ENCODE data around the gene NTRK2.

NTRK2 gene

DNA sequence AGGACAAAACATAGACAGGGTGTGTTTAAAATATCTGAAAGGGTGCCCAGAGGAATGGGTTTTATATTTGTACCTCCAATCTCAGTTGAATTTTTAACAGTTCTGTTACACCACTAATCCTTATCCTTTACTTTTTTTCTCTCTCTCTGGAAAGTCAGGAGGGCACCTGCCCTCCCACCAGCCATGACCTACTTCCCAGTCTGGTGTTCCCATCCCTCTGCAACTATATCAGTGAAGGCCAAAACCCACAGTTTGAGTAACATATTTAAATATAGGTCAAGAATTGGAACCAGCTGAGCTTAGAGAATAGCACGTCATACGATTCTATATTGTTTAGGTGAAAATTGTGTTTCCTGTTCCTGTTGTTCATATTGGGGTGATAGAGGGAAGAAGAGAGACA lies 229.8 kb downstream of the NTRK2 start:
- no peak for DNase-seq

DNA sequence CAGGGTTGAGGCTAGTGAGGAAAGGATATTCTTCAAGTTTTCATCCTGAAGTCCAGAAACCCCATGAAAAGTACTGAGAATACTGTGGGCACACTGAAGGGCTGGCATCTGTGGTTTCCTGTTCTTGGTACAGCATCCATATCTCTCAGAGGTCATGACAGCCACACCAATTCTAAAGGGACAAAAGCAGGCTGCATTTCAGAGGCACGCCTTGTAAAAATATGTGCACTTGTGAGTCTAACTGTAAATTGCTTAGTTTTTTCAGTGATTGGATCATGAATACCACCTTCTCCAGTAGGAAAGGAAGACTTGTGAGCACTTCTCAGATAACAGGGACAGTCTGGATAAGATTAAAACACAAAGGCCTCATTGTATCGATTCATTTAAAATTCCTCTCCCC lies 230.9 kb downstream of the NTRK2 start:
- no peak for DNase-seq

DNA sequence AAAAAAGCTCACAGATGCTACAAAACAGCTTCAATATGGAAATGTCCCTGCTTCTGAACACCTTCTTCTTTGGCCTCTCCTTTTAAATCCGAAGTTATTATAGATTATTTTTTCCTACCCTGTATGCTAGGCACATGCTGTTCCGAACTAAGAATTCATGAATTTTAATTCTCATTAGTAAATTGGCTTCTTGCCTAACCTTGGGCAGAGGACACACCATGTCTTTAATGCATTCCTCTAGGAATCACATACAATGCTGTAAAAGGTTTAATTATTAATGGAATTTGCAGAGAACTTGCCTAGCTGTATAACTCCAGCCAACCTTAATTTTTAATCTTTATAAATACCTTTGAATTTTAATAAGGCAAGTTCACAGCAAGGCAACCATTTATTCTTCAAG lies 234.4 kb downstream of the NTRK2 start:
- no peak for DNase-seq

DNA sequence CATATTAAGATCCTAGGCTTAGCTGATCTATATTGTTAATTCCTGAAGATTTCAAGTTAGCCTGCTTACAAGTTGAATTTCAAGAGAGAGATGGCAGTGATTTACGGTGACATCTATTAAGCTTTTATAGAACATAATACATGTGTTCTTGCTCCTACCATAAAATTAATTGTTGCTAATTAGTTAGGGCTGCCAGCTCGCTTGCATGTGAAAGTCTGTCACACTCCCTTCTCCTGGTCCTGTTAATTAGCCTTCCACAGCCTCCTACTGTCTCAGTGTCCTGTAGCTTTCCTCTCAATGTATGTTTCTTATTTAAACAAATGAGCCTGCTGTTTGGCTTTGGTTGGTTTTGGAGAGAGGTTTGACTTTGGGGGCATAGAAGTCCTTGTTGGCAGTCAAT lies 247.2 kb downstream of the NTRK2 start:
- DNase-seq, result no peak

DNA sequence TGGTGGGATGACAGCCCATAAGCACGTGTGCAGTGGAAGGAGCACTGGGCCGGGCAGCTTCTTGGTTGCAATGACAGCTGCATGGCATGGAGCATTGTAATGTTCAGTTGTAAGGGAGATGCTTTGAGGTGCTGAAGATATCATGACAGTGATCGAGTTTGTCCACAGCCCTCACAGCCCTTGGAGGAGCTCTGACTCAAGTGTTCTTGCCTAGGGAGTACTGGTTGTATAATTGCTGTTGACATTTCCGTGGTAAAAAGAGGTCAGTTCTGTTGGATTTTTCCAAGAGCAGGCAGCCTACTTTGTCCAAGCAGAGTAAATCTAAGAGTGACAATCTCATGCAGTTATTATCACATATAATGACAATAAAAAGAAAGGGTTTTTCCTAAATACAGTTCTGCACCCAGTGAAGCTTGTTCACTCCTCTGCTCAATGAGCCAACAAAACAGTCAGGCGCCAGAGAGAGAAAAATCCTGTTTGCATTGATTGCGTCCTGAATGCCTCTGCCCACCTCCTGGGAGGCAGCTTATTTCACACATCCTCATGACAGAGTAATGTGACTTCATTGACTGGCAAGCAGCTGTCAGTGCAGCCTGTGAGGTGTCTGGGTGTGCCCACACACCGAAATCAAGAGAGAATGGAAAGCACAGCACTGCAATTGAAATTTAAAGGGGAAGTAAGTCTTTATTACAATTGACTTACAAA lies 248.0 kb downstream of the NTRK2 start:
- no peak for DNase-seq

DNA sequence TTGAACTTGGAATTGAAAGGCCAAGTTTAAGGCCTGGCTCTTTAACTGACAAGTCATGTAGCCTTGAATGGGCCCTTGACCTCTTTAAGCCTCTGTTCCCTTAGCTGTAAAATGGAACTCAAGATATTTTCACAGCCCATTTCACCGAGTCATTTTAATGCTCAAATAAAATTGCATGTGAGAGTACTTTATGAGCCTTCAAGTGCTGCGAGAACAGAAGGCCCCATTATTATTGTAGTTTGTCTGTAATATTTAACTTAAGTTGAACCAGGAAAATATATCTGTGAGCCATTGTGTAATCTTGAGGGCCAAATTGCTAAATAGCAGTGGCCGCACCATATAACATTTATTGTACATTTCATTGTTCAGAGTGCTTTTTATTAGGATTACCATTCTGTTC lies 249.9 kb downstream of the NTRK2 start:
- no peak for DNase-seq

DNA sequence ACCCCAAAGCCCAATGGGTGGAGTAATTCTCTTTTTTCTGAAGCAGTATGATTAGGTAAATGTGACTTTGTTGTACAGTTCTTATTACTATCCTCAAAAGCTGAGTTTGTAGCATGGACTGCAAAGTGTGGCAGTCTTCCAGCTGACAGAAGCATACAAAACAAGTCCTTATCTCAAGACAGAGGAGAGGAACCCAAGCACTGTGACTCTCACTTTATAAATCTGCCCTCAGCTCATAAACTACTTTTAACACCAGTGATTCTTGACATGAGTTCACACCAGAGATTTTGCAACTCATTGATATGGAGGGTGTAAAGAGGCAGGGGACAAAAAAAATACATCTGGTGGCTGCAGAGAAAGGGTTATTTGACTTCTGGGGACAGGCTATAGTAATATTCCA lies 251.6 kb downstream of the NTRK2 start:
- no peak for DNase-seq

DNA sequence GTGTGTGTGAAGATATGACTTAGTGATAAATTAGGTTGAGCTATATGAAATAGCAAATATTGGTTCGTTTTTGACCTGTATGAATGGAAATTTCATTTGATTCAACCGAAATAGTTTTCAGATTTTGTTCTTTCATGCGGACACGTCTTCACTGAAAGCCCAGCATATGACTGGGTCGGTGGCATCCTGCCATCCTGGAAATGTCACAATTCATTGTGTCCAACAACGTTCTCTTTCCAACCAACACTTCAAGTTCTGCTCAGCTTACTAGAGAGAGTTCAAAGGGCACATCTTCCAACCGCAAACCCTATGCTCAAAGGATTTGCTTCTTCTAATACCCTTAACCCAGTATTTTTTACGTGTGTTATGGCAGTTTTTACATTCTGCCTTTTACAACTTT lies 252.5 kb downstream of the NTRK2 start:
- no peak for DNase-seq

DNA sequence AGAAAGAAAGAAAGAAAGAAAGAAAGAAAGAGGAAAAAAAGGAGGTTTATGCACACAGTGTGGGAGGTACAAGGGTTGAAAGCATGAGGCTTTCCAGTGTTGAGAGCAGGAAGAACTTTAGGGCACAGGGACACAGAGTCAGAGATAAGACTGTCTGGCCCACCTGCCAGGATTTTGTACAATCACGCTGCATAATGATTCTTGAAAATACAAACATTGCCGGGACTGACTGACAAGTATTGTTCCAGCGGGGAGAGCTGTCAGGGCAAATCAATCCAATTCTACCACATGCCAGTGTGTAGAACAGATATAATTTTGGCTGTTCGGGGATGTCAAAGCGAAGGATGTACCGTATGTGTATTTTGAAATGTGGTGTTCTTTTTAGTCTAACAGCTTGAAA lies 254.7 kb downstream of the NTRK2 start:
- no peak for DNase-seq

DNA sequence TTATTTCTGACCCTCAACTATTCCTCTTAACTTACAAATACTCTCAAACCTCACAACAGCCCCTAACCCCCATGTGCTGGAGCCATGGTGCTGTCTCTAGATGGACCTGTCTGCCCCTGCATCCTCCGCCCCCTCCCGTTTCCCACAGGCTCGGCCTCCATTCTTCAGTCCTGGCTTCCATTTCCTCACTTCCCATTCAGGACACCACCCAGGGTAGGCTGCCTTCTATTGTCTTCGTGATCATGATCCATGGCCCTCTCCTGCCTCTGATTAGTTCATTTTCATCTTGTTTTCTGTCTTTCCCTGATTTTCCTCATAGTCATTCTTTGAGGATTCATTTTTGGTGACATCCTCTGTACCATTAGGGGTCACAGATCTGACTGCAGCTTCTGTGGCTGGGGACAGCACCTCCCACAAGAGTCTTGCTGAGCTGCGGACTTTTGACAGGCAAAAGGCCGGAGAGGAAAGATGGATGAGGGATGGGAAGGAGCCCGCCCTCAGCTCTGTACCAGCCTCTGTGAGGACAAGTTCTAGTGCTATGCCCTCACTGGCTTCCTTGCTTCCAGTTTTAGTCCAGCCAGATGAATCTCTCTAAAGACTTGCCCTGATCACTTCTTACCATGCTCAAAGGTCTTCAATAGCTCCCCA lies 255.8 kb downstream of the NTRK2 start:
- DNase-seq, result no peak

DNA sequence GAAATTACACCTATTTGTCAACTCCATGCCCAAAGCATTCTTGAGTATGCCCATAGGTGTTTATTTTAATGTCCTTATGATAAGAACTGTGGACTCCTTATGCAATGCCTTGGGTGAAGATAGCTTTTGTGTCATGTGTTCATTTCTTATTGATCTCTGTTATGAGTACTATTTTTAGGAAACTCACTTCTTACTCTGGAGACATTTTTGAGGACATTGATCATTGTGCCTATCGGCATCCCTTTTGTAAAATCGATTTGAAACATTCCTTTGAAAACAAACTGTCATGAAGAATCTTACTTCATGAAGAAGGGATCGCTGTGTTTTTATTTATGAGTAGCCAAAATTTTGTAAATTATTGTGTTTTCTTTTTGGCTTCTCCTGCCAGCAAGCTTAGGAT lies 257.3 kb downstream of the NTRK2 start:
- no peak for DNase-seq

DNA sequence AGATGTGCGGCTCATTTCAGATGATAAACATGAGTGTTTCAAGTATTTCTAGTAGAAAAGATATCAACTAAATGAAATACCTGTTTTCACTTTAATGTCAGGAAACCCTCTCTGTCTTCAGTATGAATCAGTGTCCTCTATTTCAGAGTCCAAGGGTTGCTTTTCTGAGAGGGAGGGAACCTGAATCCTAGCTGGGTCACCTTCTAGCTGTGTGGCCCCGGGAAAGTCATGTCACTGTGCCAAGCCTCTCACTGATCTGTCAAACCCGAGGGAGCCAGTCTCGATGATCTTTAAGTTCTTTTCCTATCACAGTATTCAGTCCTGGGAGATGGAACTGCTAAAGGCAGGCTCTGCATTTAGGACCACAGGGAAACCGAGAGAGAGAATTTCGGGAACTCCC lies 258.9 kb downstream of the NTRK2 start:
- no peak for DNase-seq

DNA sequence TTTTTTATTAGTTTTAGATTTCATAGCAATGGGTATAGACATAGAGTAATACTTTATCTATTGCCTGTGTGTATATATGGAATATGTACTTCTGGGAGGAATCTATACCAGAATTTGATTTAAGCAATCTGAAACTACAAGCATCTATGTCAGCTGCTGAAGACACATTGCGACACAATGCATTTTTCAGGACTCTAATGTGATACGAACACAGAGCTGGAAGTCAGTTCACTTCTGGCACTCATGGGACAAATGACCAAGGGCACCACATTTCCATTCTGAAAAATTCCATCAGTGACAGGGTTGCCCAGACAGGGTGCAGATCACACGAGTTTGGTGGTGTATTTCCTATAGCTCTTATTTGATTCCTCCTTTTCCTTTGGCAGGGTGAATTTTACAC lies 259.5 kb downstream of the NTRK2 start:
- DNase-seq, result no peak

DNA sequence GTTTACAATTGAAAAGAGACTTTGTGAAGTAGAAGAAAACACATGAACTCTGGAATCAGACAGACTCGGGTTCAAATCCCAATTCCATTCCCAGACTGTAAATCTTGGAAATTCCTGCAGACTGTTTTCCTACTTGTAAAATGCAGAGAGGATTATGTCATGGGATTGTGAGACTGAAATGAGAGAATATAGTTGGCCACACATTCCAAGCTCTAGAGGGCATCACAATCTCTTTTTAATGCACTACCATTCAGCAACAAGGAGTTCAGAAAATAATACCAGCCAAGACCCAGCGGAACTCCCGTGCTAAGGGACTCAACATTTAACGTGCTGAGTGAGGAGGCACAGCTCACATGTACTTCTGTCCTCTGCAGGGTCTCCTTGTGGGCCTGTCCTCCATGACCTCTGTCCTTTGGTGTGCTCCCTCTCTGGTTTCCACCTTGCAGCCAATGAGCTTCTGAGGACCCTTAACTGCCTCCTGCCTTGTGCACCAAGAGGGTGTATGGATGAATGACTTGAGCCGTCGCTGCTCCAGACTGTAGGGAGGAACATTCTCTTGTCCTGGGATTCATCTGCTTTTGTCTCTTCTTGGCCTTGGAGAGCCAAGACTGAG lies 263.5 kb downstream of the NTRK2 start:
- no peak for DNase-seq

DNA sequence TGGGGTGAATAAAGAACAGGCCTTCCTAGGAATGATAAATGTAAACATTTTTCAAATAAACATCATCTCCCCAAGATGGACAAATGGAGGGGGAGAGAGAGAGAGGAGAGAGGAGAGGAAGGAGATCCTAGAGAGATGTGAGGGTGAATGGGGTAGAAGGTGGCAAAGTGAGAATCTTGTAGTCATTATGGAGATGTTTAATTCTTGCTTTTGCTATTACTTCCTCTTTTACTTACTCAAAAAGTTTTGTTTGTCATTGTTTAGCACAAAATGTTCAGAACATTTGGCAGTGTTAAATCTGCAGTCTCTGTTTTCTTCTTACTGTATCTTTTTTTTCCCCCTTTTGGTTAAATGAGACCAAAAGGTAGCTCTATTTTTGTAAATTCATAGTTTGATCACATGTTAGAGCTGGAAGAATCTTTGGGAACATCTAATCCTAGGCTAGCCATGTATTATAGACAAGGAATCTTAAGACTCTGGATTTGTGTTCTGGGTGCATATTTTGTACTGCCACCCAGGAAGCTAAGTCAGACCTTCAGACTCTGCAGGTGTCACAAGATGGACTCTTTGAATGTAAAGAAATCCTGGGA lies 266.1 kb downstream of the NTRK2 start:
- no peak for DNase-seq

DNA sequence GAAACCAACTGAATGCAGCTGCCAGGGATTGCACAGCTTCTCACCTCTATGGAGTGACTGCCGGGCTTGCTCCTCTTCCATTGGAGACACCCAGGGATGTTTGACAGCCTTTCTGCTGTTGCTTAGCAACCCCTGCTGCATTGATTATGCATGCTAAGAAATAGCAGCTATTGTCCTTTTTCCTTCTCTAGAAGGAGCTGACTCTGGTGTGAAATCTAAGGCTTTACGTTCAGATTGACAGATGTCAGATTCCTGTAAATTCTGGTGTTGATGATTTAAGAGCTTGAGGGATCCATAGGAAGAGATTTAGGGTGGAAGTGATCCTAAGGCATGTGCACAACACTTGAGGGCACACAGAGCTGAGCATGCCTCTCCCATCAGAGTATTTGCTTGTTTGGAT lies 267.7 kb downstream of the NTRK2 start:
- DNase-seq, result no peak

DNA sequence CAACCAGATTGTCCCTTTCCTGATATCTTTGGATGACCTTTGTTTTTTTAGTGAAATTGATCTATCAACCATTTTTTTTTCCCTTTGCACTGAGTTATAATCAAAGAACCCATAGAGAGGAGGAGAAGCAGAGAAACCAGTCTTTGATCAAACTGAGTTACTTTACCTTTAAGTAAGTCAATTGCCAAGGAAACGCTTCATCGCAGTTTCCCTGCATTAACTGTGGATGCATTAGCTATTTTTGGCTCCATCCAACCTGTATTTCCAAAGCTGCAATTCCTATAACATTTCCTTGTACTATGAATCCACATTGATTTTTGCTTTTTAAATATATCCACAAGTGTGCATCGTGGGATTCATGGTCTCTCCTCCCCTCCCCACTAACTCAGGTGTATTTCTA lies 268.1 kb downstream of the NTRK2 start:
- no peak for DNase-seq

DNA sequence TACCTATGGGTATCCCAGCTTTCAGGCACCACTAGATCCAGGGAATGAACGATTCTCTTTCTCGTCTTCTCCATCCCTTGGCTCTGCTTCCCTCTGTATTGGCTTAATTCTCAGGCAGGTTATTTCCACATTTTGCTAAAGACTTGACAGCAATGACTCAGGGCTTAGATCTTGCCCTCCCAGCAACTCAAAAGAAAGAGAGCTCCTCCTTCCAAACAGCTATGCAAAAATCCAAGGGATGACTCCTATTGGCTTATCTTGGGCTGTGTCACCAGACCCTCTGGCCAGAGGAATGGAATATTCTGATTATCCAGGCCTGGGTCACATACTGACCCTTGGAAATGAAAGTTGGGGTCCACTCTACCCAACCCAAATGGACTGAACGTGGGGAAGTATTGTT lies 270.2 kb downstream of the NTRK2 start:
- no peak for DNase-seq

DNA sequence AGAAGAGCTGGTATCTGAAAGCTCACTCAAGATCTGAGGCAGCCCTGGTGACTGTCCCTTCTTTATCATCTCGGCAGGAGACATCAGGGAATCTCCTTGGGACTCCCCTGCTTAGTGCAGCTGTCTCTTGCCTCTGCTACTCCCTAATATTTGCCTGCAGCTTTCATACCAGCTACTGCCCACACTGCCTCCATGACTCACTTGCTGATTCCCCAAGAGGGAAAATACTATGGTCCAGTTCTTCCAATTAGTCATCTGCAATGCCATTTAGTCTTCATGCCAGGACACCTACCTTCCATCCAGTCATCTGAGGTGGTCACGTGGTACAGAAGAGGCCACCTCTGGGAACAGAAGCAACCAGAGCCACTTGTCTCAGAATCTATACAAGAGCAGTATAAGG lies 270.8 kb downstream of the NTRK2 start:
- no peak for DNase-seq

DNA sequence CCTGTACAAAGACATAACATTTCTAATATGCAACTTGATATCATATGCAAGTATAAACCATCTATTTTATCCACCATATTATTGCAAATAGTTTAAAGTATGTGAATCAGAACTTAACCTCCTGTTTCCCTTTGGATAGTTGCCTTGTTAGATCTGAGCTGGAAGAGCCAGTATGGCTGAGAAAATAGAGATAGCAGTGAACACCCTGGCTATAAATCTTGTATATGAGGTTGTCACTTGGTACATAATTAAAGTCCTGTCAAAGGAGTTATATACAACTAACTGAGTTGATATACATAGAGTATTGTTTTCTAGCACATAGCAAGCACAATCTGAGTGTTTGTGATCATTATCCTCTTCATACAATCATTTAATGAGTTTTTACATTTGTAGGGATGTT lies 272.3 kb downstream of the NTRK2 start:
- DNase-seq, result no peak

DNA sequence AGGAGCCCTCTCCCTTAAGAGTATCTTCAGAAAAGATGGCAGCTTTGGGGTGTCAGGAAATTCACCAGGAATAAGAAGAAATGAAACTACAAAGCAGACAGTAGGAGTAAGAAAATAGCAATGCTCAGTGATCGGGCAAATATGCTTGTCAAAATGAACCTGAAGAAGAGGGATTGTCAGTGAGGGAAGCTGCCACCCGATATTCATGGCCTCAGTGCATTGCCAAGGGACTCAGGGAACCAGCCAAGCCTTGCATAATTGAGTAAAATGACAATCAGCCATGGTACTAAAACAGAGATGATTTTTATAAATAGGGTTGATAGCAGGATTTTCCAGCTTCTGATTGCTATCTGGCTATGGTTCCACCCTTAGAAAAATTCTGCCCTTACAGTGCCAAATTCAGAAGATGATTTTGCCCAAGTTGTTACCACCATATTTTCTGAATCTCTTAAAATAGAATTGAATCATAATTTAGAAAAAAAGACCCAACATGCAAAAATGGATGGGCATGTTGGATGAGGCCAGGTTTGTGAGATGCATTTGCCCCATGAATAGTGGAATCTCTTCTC lies 274.0 kb downstream of the NTRK2 start:
- DNase-seq, result no peak

DNA sequence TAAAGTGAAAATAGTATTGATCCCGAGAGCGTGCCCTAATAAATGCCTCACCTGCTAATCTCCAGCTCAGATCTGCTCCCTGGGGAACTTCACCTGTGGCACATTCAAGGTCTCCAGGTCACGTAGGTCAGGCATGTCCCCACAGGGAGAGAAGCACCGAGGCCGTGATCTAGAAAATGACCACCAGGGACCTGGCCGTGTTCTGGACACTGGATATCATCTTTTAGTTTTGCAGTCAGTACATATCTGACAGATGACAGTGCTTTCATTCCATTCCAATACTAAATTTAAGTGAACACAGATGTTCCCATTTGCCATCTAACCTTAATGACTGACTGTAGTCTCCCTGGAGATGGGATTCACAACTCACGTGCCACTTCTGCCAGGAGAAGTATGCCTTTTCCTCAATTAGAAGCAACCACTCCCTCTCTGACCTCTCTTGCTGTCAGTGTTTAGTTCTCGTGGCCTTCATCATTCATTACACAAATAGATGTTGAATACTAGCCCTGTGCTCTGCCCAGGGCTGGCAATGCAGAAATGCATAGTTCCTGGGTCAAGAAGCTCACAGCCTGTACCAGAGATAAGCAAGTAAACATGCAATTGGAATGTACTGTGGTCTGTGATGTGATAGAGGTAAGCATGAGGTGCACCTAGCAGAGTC lies 276.5 kb downstream of the NTRK2 start:
- no peak for DNase-seq

DNA sequence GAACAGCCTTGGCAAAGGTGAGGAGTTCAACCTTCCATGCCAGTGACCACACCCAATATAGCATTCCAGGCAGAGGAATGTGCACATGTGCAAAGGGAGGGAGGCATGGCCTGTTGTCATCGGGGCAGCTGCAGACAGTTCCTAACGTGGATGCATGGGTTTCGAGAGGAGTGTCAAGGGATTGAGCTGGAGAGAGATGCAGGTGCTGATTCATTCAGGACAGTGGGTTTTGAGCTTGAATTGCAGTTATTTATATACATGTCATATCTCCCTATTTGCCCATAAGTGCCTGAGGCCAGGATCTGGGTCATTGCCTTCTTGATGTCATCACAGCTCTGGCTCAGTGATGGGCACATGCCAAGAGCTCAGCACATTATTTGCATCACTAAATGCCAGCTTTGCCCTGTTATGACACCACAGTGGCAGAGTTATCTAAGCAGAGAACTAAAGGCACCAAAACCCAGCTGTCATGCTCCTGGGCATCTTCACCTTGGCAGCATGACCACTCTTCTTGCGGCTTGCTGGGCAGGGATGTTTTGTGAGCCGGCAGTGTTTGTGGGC lies 278.0 kb downstream of the NTRK2 start:
- no peak for DNase-seq
